ENCODE results near the gene SRGN. TPM values are rescaled to one million over a fixed set of nuclear protein-coding genes. Genes with fewer than 3 reads are reported as not detected.

Gene SRGN
- total and polyA plus RNA-seq, 2 of the 13 experiments (the other 11 are each of a cell fraction or from before 2014, with no cell fraction given) = 0.09 TPM; not detected in 1

DNA sequence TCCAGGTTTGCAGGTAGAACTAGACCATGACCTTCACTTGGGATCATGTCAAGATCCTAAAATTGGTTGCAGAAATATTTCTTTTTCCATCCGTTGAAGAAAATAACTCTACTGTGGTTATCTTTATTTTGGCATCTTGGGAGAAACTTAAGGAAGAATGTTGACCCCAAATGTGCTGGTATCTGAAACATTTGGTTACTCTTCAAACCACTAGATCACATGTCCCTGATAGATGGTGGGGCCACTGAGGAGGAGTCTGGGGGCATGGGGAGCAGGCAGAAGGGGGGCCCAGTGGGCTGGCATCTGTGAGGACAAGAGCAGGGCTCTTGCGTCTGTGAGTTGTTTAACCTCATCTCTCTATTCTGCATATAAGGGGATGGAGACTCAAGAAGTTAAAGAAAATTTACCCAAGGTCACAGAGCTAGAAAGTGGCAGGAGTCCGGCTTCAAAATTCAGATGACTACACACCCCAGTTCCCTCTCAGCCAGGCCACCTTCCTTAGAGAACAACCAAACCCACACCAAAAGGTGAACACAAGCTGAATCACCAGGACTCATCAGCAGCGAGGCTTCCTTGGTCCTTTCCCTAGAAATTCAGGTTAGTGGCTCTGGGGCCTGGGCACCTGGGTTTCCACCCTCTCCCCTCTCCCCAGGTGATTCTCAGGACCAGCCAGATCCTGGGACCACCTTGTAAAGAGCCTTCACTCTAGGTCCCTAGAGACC, 40.6 kb upstream of the SRGN start:
- no peaks in the 10 kb centered on the region for H3K79me2 ChIP-seq (ENCODE audit: insufficient read depth, low read length)
- no TSS peak for BruUV-seq (replicated peaks)
- ATAC-seq (no peak), FAIRE-seq (no peak), DNase-seq (ENCODE audit: low spot score) (no peak)
- H3K4me3 ChIP-seq (replicated peaks in 1 of 3; ENCODE audit: insufficient read depth in 1 of 3, low read depth in 2 of 3, low read length in 3 of 3) = no peak overlapping the region
- H2AFZ ChIP-seq (ENCODE audit: low read length) = no peak overlapping the region
- no peak overlapping the region for H3K27ac ChIP-seq (ENCODE audit: extremely low read length, insufficient read depth, low read length)
- H3K27me3 ChIP-seq (ENCODE audit: control insufficient read depth in 1 of 2, insufficient read depth in 2 of 2, low read length in 2 of 2) = peaks cover 0 to 15% of the 10 kb centered on the region in 2 experiments; a peak in 2 of 5 replicates
- H3K4me1 ChIP-seq (ENCODE audit: insufficient read depth, low read length) = no peaks in the 10 kb centered on the region
- H4K20me1 ChIP-seq (ENCODE audit: insufficient read depth, low read length) = no peaks in the 10 kb centered on the region
- POLR2A ChIA-PET = no interaction called here
- no peak overlapping the region for H3K9ac ChIP-seq (ENCODE audit: insufficient read depth, low read depth, low read length)
- H3K36me3 ChIP-seq (replicated peaks in 1 of 2; ENCODE audit: control insufficient read depth in 1 of 2, insufficient read depth in 2 of 2, low read length in 2 of 2) = no peaks in the 10 kb centered on the region
- intact Hi-C loops (cut with micrococcal nuclease; ENCODE audit: unreplicated experiment) (no loop called here), in situ Hi-C loops (cut with HindIII; ENCODE audit: extremely low pct_ligation_motif_present, low pct_unique_long_range_greater_than_20kb) (no loop called here)
- WGBS (ENCODE audit: low lambda C conversion rate) = 63% methylated on average over 4 of the region's 4 CpGs
- no peaks in the 10 kb centered on the region for H3K9me3 ChIP-seq (ENCODE audit: low read length)
- no peak overlapping the region for H3K4me2 ChIP-seq (ENCODE audit: low read depth, low read length)
- CTCF ChIA-PET (ENCODE audit: low intra/inter-chr PET ratio, low total read pairs) = no interaction called here
- TF ChIP-seq RXRB (CRISPR knock-in tag; IDR thresholded peaks at IDR 0.05; ENCODE audit: borderline replicate concordance) = no peak
- TF ChIP-seq SNRNP70 (IDR thresholded peaks at IDR 0.05; ENCODE audit: low read depth, low read length) = no peak
- TF ChIP-seq, protein P1, sequence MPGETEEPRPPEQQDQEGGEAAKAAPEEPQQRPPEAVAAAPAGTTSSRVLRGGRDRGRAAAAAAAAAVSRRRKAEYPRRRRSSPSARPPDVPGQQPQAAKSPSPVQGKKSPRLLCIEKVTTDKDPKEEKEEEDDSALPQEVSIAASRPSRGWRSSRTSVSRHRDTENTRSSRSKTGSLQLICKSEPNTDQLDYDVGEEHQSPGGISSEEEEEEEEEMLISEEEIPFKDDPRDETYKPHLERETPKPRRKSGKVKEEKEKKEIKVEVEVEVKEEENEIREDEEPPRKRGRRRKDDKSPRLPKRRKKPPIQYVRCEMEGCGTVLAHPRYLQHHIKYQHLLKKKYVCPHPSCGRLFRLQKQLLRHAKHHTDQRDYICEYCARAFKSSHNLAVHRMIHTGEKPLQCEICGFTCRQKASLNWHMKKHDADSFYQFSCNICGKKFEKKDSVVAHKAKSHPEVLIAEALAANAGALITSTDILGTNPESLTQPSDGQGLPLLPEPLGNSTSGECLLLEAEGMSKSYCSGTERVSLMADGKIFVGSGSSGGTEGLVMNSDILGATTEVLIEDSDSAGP (CRISPR knock-in tag; IDR thresholded peaks at IDR 0.05; ENCODE audit: borderline replicate concordance) = no peak
- no peak for TF ChIP-seq FLYWCH1 (CRISPR knock-in tag; IDR thresholded peaks at IDR 0.05)
- TF ChIP-seq ZNF337 (CRISPR knock-in tag; IDR thresholded peaks at IDR 0.05; ENCODE audit: borderline replicate concordance, low read depth) = no peak
- TF ChIP-seq REXO4 (CRISPR knock-in tag; IDR thresholded peaks at IDR 0.05; ENCODE audit: borderline replicate concordance) = no peak
- TF ChIP-seq, protein P2, sequence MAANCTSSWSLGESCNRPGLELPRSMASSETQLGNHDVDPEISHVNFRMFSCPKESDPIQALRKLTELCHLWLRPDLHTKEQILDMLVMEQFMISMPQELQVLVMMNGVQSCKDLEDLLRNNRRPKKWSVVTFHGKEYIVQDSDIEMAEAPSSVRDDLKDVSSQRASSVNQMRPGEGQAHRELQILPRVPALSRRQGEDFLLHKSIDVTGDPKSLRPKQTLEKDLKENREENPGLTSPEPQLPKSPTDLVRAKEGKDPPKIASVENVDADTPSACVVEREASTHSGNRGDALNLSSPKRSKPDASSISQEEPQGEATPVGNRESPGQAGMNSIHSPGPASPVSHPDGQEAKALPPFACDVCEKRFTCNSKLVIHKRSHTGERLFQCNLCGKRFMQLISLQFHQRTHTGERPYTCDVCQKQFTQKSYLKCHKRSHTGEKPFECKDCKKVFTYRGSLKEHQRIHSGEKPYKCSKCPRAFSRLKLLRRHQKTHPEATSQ (CRISPR knock-in tag; IDR thresholded peaks at IDR 0.05; ENCODE audit: borderline replicate concordance) = no peak
- TF ChIP-seq ELF3 (CRISPR knock-in tag; IDR thresholded peaks at IDR 0.05) = no peak
- no peak for TF ChIP-seq SRSF1 (optimal IDR thresholded peaks at IDR 0.05; ENCODE audit: low read depth, low read length)
- TF ChIP-seq, protein P3, sequence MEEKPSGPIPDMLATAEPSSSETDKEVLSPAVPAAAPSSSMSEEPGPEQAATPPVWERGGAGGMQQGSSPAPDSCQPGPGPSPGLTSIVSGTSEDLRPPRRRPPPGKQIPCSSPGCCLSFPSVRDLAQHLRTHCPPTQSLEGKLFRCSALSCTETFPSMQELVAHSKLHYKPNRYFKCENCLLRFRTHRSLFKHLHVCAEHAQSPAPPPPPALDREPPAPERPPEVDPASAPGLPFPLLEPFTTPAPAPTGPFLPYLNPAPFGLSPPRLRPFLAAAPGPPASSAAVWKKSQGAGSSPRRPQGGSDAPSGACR (CRISPR knock-in tag; IDR thresholded peaks at IDR 0.05) = no peak
- TF ChIP-seq, protein P4, sequence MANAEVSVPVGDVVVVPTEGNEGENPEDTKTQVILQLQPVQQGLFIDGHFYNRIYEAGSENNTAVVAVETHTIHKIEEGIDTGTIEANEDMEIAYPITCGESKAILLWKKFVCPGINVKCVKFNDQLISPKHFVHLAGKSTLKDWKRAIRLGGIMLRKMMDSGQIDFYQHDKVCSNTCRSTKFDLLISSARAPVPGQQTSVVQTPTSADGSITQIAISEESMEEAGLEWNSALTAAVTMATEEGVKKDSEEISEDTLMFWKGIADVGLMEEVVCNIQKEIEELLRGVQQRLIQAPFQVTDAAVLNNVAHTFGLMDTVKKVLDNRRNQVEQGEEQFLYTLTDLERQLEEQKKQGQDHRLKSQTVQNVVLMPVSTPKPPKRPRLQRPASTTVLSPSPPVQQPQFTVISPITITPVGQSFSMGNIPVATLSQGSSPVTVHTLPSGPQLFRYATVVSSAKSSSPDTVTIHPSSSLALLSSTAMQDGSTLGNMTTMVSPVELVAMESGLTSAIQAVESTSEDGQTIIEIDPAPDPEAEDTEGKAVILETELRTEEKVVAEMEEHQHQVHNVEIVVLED (CRISPR knock-in tag; IDR thresholded peaks at IDR 0.05; ENCODE audit: borderline replicate concordance) = no peak
- TF ChIP-seq GABPB1 (CRISPR knock-in tag; IDR thresholded peaks at IDR 0.05) = no peak
- no peak for TF ChIP-seq DR1 (CRISPR knock-in tag; IDR thresholded peaks at IDR 0.05)
- no peak for TF ChIP-seq NFE2L2 (IDR thresholded peaks at IDR 0.05; ENCODE audit: low read length)
